Measurements from ENCODE around the gene LCN15.

DNA sequence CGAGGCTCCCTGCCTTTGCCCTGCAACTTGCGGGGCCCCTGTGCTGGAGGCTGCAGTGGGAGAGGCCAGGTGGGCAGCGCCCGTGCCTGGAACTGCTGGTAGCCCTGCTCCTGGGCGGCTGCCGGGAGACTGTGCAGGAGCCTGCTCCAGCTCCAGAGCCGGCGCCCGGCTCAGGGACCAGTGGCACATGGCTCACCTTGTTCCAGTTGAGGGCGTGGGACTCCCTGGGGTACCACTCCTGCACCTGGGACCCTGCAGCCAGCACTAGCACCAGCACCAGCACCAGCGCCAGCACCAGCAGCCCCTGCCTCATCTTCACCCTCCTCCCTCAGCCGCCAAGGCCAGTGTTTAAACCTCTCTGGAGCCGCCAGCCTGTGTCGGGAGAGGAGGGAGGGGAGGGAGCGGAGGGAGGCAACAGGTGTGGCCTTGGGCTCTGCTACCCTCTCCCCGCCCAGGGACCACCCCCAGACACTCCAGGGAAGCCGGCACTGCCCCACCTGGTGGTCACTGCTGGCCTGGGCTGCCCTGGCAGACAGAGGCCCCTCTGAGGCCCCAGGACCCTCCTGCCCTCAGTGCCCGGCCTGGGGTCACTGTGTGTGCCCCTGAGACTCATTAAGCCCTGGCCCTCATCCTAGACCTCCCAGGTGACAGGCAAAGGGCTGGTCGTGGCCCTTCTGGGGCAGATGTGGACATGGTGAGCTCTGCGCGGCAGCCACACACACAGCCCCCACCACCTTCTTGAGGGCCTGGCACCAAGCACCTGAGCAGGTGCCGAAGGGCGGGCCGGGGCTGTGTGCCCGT is 21.5 kb downstream of the LCN15 start, which contains the start of gene LCN10:
- no peak for TF ChIP-seq ZNF274 (IDR thresholded peaks at IDR 0.05; ENCODE audit: low read depth, low read length)
- no peak for TF ChIP-seq SUZ12 (IDR thresholded peaks at IDR 0.05; ENCODE audit: extremely low read depth, insufficient read depth, insufficient read length)

Measured in NT2/D1 (cell line).